Glomerular endothelial cell (primary cell): Measurements from ENCODE around the gene ALDH16A1. TPM values are rescaled to one million over a fixed set of nuclear protein-coding genes. Genes with fewer than 3 reads are reported as not detected.
"Not testable (repeated sequence)": the region's sequence is repeated elsewhere in the genome, so short reads cannot be mapped to it uniquely, and the experiment has no call there.

Experiments used
- DNase-seq: peaks from one replicate; pipeline ENCODE4 v3.0.0-alpha.2; 2011; ENCODE audit warnings: low read depth, low spot score; ENCODE audit errors: extremely low read depth
- total RNA-seq: library from RNA; depleted of rRNA; stranded (reverse); fragments of >200 nt; gene quantifications from 2 replicates; pipeline ENCODE4 v1.2.3, GENCODE V29; 2015

The ALDH16A1 gene
- total RNA-seq, 1 donor from 2014 or later = 50.8 TPM

DNA sequence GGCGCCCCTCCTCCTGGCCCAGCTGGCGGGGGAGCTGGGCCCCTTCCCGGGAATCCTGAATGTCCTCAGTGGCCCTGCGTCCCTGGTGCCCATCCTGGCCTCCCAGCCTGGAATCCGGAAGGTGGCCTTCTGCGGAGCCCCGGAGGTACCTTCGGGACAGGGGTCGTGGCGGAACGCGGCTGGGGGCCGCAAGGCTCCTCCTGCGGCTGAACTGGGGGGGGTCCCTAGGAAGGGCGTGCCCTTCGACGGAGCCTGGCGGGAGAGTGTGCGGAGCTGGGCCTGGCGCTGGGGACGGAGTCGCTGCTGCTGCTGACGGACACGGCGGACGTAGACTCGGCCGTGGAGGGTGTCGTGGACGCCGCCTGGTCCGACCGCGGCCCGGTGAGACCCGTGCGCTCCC lies 8.6 kb downstream of the ALDH16A1 start:
- no peak for DNase-seq

GRCh38 chr19:49462492-49462891 lies 9.5 kb downstream of the ALDH16A1 start:
- no peak for DNase-seq

GRCh38 chr19:49463960-49464740 lies 11.1 kb downstream of the ALDH16A1 start:
- DNase-seq = no peak

- no peak for DNase-seq
Measured at GRCh38 chr19:49465371-49465770, 12.3 kb downstream of the ALDH16A1 start.

DNA sequence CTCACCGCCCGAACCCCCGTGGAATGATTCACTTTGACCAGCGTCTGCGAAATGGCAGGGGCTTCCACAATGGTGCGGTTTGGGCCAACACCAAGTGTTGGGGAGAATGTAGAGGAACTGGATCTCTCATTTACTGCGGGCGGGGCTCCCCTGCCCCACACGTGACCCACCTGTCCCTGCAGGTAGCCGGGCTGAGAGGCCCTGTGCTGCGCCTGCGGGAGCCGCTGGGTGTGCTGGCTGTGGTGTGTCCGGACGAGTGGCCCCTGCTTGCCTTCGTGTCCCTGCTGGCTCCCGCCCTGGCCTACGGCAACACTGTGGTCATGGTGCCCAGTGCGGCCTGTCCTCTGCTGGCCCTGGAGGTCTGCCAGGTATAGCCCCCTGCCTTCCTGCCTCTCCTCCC lies 15.2 kb downstream of the ALDH16A1 start:
- DNase-seq = no peak

- no peak for DNase-seq
Measured at GRCh38 chr19:49468746-49469447, 15.9 kb downstream of the ALDH16A1 start.

GRCh38 chr19:49469828-49470614 lies 17.0 kb downstream of the ALDH16A1 start:
- DNase-seq = no peak

DNA sequence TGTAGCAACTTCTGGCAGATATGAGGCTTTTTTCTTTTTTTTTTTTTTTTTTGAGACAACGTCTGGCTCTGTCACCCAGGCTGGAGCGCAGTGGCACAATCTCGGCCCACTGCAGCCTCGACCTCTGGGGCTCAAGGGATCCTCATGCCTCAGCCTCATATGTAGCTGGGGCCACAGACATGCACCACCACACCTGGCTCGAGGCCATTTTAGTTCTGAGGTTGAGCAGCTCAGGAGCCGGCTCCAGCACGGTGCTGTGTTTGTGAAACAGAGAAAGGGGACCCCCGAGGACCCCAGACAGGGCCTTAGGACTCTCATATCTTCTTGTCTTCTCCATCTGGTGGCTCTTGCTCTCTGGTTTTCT lies 17.6 kb downstream of the ALDH16A1 start:
- DNase-seq = no peak

DNA sequence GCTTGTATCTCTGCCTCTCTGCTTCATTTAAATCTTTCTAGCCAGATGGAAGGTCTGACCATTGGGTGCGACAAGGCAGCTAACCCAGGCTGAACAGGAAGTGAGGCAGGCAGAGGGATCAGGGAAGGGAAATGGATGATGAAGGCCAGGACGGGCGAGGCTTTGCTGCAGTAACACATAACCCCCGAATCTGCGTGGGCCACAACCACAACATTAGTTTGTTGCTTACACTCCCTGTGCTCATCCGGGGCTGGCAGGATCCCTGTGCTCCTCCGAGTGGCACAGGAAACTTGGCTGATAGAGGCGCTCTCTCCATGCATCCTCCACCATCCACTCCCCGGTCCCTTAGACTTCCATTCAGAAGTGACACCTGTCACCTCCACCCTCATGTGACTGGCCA lies 19.9 kb downstream of the ALDH16A1 start:
- no peak for DNase-seq

- DNase-seq = not testable (repeated sequence)
Measured at GRCh38 chr19:49473501-49473867, 20.5 kb downstream of the ALDH16A1 start.

DNA sequence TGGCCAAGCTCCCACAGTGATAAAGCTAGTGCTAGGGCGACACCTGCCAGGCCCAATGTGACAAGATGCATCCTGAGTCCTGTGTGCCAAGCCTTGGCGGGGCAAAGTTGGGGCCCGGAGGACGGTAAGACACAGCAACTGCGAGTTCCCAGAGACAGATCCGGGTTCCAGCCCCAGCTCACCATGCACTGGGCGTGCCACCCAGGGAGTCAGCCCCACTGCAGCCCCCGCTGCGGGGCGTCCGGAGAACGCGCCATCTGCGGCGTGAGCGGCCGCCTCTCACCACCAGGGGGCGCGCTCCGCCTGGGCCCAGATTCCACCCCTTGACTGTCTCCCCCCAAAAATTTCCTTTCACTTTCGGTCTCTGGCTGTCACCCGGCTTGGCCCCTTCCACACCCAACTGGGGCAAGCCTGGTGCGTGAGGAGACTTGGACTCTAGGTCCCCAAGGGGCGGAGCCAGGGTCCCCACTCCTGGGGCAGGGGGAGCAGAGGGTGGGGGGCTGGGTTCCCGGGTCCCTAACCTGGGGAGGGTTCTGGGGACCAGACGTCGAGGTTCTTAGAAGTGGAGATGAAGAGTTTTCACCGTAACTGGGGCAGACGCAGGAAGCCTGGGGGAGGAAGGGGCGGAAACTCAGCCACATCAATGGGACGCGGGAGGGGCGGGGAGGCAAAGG lies 21.0 kb downstream of the ALDH16A1 start, which contains the start of gene FLT3LG:
FLT3LG (plus strand) TSS at position 348 of the 674 bp plus-strand sequence. CDS start 425 bp downstream, outside the sequence.
- DNase-seq = no peak

DNA sequence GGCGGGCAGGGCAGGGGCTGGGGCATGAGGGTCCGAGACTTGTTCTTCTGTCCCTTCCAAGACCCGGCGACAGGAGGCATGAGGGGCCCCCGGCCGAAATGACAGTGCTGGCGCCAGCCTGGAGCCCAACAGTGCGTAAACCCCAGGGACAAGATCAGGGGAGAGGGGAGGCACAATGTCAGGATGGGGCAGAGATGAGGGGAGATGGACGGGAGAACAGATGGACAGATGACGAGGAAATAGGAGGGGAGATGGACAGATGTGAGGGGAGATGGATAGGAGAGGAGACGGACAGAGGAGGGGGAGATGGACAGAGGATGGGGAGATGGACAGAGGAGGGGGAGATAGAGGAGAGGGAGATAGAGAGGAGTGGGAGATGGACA lies 21.5 kb downstream of the ALDH16A1 start:
- no peak for DNase-seq

GRCh38 chr19:49475191-49475917 lies 22.3 kb downstream of the ALDH16A1 start:
- no peak for DNase-seq

DNA sequence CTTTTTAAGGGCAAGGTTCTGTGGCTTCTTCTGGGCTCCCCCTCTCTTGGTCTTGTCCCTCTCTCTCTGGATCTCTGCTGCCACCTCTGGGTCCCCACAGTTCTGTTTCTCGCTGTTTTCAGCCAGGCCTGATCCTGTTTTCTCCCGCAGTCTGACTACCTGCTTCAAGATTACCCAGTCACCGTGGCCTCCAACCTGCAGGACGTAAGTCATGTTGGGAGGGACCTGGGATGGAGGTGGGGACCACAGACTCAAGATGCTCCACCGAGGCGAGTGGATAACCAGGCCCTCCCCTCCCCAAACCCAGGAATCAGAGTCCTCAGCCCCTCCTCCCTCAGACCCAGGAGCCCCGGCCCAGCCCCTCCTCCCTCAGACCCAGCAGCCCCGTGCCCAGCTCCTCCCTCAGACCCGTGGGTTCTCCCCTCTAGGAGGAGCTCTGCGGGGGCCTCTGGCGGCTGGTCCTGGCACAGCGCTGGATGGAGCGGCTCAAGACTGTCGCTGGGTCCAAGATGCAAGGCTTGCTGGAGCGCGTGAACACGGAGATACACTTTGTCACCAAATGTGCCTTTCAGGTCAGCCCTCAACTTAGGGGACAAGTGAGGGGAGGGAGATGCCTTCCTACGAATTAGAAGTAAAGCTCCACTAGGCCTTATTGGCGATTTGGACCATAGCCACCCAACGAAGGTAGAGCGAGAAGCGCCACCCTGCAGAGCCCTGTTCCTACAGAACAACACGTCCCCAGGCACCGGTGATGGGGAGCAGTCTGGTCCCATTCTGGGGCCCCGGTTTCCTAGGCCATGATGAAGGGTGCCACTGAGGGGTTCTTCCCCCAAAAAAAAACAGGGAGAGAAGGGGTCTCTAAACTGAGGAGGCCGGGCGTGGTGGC lies 23.2 kb downstream of the ALDH16A1 start:
- no peak for DNase-seq

GRCh38 chr19:49479975-49480628 lies 27.1 kb downstream of the ALDH16A1 start:
- no peak for DNase-seq

- DNase-seq = no peak
Measured at GRCh38 chr19:49481020-49481683, 28.1 kb downstream of the ALDH16A1 start.

DNA sequence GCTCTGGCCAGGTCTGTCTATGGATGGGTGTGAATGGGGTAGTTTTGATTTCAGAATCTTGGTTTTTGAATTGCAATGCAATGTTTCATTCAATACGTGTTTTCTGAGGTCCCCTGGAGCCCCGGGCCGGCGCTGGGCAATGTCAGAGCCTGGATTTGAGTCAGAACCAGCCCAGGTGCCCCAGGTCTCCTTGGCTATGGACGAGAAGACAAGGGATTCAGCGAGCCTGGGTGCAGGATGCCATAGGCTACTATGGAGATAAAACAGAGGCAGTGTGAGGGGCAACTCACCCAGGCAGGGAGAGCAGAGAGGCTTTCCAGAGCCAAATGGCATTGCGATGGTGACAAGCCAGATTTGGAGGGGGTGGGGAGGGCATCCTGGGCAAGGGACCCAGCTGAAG lies 33.2 kb downstream of the ALDH16A1 start:
- no peak for DNase-seq

DNA sequence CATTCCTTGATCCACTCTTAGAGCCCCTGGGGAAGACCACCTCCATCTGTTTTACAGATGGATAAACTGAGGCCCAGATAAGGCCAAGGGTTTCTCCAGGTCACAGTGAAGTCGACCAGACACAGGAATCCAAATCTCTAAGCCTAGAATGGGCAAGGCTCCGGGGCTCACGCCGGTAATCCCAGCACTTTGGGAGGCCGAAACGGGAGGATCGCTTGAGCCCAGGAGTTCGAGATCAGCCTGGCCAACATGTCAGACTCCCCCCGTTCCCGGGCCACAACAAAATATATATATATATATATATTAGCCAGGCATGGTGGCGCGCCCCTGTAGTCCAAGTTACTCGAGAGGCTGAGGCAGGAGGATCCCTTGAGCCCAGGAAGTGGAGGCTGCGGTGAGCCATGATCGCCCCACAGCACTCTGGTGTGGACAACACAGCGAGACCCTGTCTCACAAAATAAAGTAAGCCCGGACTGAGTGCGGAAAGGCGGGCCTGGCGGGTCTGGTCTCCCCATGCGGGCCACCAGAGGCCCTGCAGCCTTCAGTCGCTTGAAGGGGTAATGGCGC lies 33.8 kb downstream of the ALDH16A1 start:
- DNase-seq = no peak
